SK-N-SH (cell line): ENCODE data around the gene PBXIP1. TPM values are rescaled to one million over a fixed set of nuclear protein-coding genes. Genes with fewer than 3 reads are reported as not detected.

Experiments used
- CTCF ChIA-PET: fragments of 300-600, 350-600 bp; formaldehyde crosslinking; extraction: SDS; loops from one replicate; lab custom pipeline; 2021; lab: Yijun Ruan, JAX
- POLR2A ChIA-PET: fragments of 350-600 bp; sonication (Branson Sonifier 250); formaldehyde crosslinking; extraction: SDS; loops from one replicate; lab custom pipeline; 2020; ENCODE audit warnings: antibody characterized with exemption, inconsistent platforms; lab: Yijun Ruan, JAX
- DNase-seq: peaks from one replicate; pipeline ENCODE4 v3.0.0; 2012
- H2AFZ ChIP-seq: fragments of 200-600 bp; sonication (generic); 2 replicates; pipeline ENCODE4 v1.8.1; 2016; ENCODE audit warnings: antibody characterized with exemption, mild to moderate bottlenecking, low read depth
- H3F3A ChIP-seq: fragments of 200-600 bp; sonication (generic); replicated peaks from 2 replicates; pipeline ENCODE3; 2016; ENCODE audit warnings: antibody characterized with exemption, mild to moderate bottlenecking; ENCODE audit not compliant: insufficient read depth
- H3K27ac ChIP-seq, 2 experiments: fragments of 200-500 bp in 1 of 2; fragments of 200-600 bp in 1 of 2; sonication (Bioruptor generic) in 1 of 2; sonication (generic), shearing (Covaris generic) in 1 of 2; 2 replicates each; pipeline versions ENCODE4 v1.5.1 to v1.6.1; 2014 to 2016; ENCODE audit warnings: low read depth in 2 of 2, inconsistent platforms in 1 of 2, low read length in 1 of 2, mild to moderate bottlenecking in 1 of 2, mixed read lengths in 1 of 2
- H3K27me3 ChIP-seq: fragments of 200-600 bp; sonication (generic), shearing (Covaris generic); 2 replicates; pipeline ENCODE4 v1.6.1; 2016; ENCODE audit warnings: mixed run types; ENCODE audit not compliant: insufficient read depth
- H3K36me3 ChIP-seq, 2 experiments: fragments of 200-500 bp in 1 of 2; fragments of 200-600 bp in 1 of 2; sonication (Bioruptor generic) in 1 of 2; sonication (generic) in 1 of 2; replicated peaks in 1 of 2; 2 replicates each; pipeline versions ENCODE3 to v1.5.1; 2014 to 2016; ENCODE audit warnings: low read length in 1 of 2, mild to moderate bottlenecking in 1 of 2; ENCODE audit not compliant: insufficient read depth in 2 of 2, control insufficient read depth in 1 of 2
- H3K4me1 ChIP-seq, 2 experiments: fragments of 200-500 bp in 1 of 2; fragments of 200-600 bp in 1 of 2; sonication (Bioruptor generic) in 1 of 2; sonication (generic), shearing (Covaris generic) in 1 of 2; 2 replicates each; pipeline versions ENCODE4 v1.5.1 to v1.6.1; 2014 to 2016; ENCODE audit warnings: low read depth in 1 of 2, low read length in 1 of 2, mixed run types in 1 of 2; ENCODE audit not compliant: insufficient read depth in 2 of 2, control insufficient read depth in 1 of 2
- H3K4me2 ChIP-seq: fragments of 200-600 bp; sonication (generic), shearing (Covaris generic); 2 replicates; pipeline ENCODE4 v1.6.1; 2017; ENCODE audit warnings: mixed run types
- H3K4me3 ChIP-seq, 2 experiments: fragments of 200-500 bp in 1 of 2; fragments of 200-600 bp in 1 of 2; sonication (Bioruptor generic) in 1 of 2; sonication (generic), shearing (Covaris generic) in 1 of 2; 2 replicates each; pipeline versions ENCODE4 v1.5.1 to v1.8.1; 2014 to 2016; ENCODE audit warnings: low read depth in 2 of 2, inconsistent platforms in 1 of 2, low read length in 1 of 2, mild to moderate bottlenecking in 1 of 2, mixed read lengths in 1 of 2, moderate library complexity in 1 of 2
- H3K79me2 ChIP-seq: fragments of 200-600 bp; sonication (generic); 2 replicates; pipeline ENCODE4 v1.8.1; 2017; ENCODE audit warnings: mild to moderate bottlenecking; ENCODE audit not compliant: insufficient read depth
- H3K9ac ChIP-seq: fragments of 200-600 bp; sonication (generic); 2 replicates; pipeline ENCODE4 v1.6.1; 2017; ENCODE audit warnings: mixed run types
- H3K9me2 ChIP-seq: fragments of 200-600 bp; sonication (generic); 2 replicates; pipeline ENCODE4 v1.6.1; 2017; ENCODE audit warnings: mixed run types
- H3K9me3 ChIP-seq: fragments of 200-600 bp; sonication (generic); 2 replicates; pipeline ENCODE4 v1.6.1; 2017; ENCODE audit warnings: mixed run types, mild to moderate bottlenecking, moderate library complexity
- H4K20me1 ChIP-seq: fragments of 200-600 bp; sonication (generic); 2 replicates; pipeline ENCODE4 v1.6.1; 2017; ENCODE audit warnings: mild to moderate bottlenecking, mixed run types; ENCODE audit not compliant: insufficient read depth
- CHD2 ChIP-seq: fragments of 150-350 bp; IDR thresholded peaks from 2 replicates; pipeline ENCODE4 v1.6.1; 2018; ENCODE audit warnings: low read length; ENCODE audit not compliant: partially characterized antibody
- CTCF ChIP-seq: fragments of 200-600 bp; sonication (generic); IDR thresholded peaks from 2 replicates; pipeline ENCODE4 v1.6.1; 2017; ENCODE audit warnings: antibody characterized with exemption, mild to moderate bottlenecking, moderate library complexity
- EZH2phosphoT487 ChIP-seq: fragments of 200-600 bp; sonication (generic); IDR thresholded peaks from 2 replicates; pipeline ENCODE4 v1.6.1; 2017; ENCODE audit warnings: low read depth, mixed run types, mild to moderate bottlenecking, antibody characterized with exemption, moderate library complexity, borderline replicate concordance
- FOXM1 ChIP-seq: IDR thresholded peaks from 2 replicates; pipeline ENCODE4 v1.4.0; 2012; ENCODE audit warnings: low read depth, mild to moderate bottlenecking
- MAX ChIP-seq: IDR thresholded peaks from 2 replicates; pipeline ENCODE4 v1.4.0; 2012; ENCODE audit warnings: low read depth
- RCOR1 ChIP-seq: fragments of 150-350 bp; IDR thresholded peaks from 2 replicates; pipeline ENCODE4 v1.6.1; 2017; ENCODE audit warnings: antibody characterized with exemption, low read length
- SIN3A ChIP-seq: IDR thresholded peaks from 2 replicates; pipeline ENCODE4 v1.6.1; 2012; ENCODE audit warnings: low read depth, mild to moderate bottlenecking, low read length, moderate library complexity, borderline replicate concordance
- TAF1 ChIP-seq: IDR thresholded peaks from 2 replicates; pipeline ENCODE4 v1.6.1; 2012; ENCODE audit warnings: low read depth, mild to moderate bottlenecking, low read length, moderate library complexity, borderline replicate concordance
- WGBS: methylation state at CpG from one replicate; pipeline ENCODE4 v1.1.6; 2017; ENCODE audit warnings: low lambda C conversion rate; 5-methylcytosine and 5-hydroxymethylcytosine counted together
- polyA plus RNA-seq, 3 experiments: library from polyadenylated mRNA; depleted of rRNA; stranded (reverse); fragments of >200 nt; gene quantifications; 2 replicates each; pipeline ENCODE4 v1.2.3, GENCODE V29; 2012
- TF ChIP-seq, protein P1 (sequence below): fragments of 150-350 bp; IDR thresholded peaks from 2 replicates; pipeline ENCODE4 v1.6.1; 2016; ENCODE audit warnings: mild to moderate bottlenecking, low read depth, low read length

PBXIP1 gene
- polyA plus RNA-seq, 1 of the 3 experiments (the other 2 are of a cell fraction), result 55.9 TPM

- Histone ChIP-seq H3K27ac (no peak overlapping the region; a peak in 1 of 4 replicates), H3K9me2 (no peaks in the 10 kb centered on the region), H3K79me2 (peaks cover 76% of the 10 kb centered on the region), H3K36me3 (peaks cover 36 to 55% of the 10 kb centered on the region in 2 experiments), H4K20me1 (peaks cover 26% of the 10 kb centered on the region), H3K9ac (no peak overlapping the region), H3K9me3 (no peaks in the 10 kb centered on the region), H3K4me3 (no peak overlapping the region), H3K4me1 (peaks cover 8 to 58% of the 10 kb centered on the region in 2 experiments; a peak in 3 of 4 replicates), H3K27me3 (no peaks in the 10 kb centered on the region), H3F3A (peaks cover 27% of the 10 kb centered on the region), H2AFZ (no peak overlapping the region), H3K4me2 (no peak overlapping the region)
- ChIA-PET POLR2A (interaction anchor here (1.2 kb wide), 1 partner anchor 115 kb away, joined by 3 read pairs; the partner anchor contains the start of gene EFNA3), CTCF (interaction anchor here (0.6 to 37.5 kb wide), 6 partner anchors 9 to 96 kb away, joined by 3 to 640 read pairs (median 4); partner anchors contain the start of genes CKS1B, LENEP and ZBTB7B)
- WGBS, result 86% methylated on average over 4 of the region's 6 CpGs
- TF ChIP-seq CTCF, result no peak
- DNase-seq, result no peak
Measured at GRCh38 chr1:154964359-154964758, 8.5 kb upstream of the PBXIP1 start.

DNA sequence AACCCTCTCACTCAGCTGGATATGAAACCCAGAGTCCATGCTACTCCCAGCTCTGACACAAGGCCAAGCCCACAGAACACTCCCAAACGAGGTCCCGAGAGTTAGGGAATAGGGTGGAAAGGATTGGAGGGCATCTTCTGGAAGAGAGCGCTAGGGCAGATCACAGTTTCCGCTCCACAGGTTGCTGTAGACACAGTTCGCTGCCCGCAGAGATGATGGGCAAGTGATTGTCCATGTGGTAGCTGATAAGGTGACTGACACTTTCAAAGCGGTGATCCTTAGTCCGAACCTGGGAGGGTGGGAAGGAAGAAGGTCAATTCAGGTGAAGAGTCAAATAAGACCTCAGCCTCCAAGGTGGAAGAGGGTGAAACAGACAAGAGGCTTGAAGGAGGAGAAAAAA lies 7.7 kb upstream of the PBXIP1 start:
- POLR2A ChIA-PET, result no interaction called here
- peaks cover 19% of the 10 kb centered on the region for H4K20me1 ChIP-seq
- no peak overlapping the region for H3K4me3 ChIP-seq
- H3K9me3 ChIP-seq, result no peaks in the 10 kb centered on the region
- CTCF ChIA-PET, result interaction anchor here (0.9 to 37.5 kb wide), 4 partner anchors 9 to 97 kb away, joined by 3 to 640 read pairs (median 4); partner anchors contain the start of genes LENEP and ZBTB7B
- H3K9ac ChIP-seq, result no peak overlapping the region
- H3K36me3 ChIP-seq, result peaks cover 36 to 62% of the 10 kb centered on the region in 2 experiments
- peaks cover 8 to 51% of the 10 kb centered on the region in 2 experiments; a peak in 3 of 4 replicates for H3K4me1 ChIP-seq
- H3F3A ChIP-seq, result peaks cover 27% of the 10 kb centered on the region
- TF ChIP-seq MAX, result no peak
- no peak for TF ChIP-seq SIN3A
- no peaks in the 10 kb centered on the region for H3K9me2 ChIP-seq
- peak overlapping the region; percentile 5 to 98; a peak in 2 of 4 replicates for H3K27ac ChIP-seq
- no peak for DNase-seq
- peak overlapping the region; percentile 85; the same call in 1 of the 2 replicates for H3K4me2 ChIP-seq
- H2AFZ ChIP-seq, result no peak overlapping the region
- no peaks in the 10 kb centered on the region for H3K27me3 ChIP-seq
- peaks cover 69% of the 10 kb centered on the region for H3K79me2 ChIP-seq
- 95% methylated on average over 7 of the region's 8 CpGs for WGBS

DNA sequence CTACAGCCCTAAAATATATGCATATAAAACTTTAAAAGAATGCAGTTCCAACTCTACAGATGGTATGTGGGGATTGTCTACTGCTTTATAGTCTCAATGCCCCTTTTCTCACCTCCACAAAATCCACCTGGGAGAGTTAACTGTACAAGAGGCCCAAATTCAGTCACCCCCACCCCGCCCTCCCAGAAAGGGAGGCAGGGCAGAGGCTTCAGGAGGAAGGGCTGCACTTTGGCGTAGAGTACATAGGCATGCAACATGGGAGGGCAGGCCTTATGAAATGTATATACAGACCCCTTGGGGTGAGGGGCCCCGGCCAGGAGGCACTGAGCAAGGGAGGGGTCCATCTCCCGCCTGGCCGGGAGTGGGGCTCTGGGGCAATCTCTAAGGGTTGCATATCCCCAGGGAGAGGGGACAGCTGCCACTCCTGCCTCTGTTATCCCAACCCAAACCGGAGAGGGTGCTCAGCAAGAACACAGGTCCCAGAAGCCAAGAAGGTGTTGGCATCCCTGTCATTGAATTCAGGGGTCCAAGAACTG lies 7.0 kb upstream of the PBXIP1 start:
- H3K9ac ChIP-seq, result peak overlapping the region; percentile 84; the same call in 1 of the 2 replicates
- POLR2A ChIA-PET, result interaction anchor here (1.0 to 2.8 kb wide), 2 partner anchors 7 to 31 kb away, joined by 3 to 17 read pairs; partner anchors contain the start of genes LENEP and SHC1

More for the DNA sequence above, 7.0 kb upstream of the PBXIP1 start:
- Histone ChIP-seq H3K9me3 (no peaks in the 10 kb centered on the region), H2AFZ (no peak overlapping the region), H3K4me2 (peak overlapping the region; percentile 85; the same call in 1 of the 2 replicates), H3K9me2 (no peaks in the 10 kb centered on the region), H3F3A (peaks cover 30% of the 10 kb centered on the region), H4K20me1 (peaks cover 11% of the 10 kb centered on the region)
- WGBS, result 100% methylated on average over 3 of the region's 6 CpGs
- no peak for DNase-seq
- TF ChIP-seq CHD2, result no peak
- TF ChIP-seq FOXM1, result no peak
- TF ChIP-seq CTCF, result no peak
- TF ChIP-seq TAF1, result no peak
- no peak for TF ChIP-seq RCOR1
- no peak for TF ChIP-seq EZH2phosphoT487
- TF ChIP-seq, protein P1, sequence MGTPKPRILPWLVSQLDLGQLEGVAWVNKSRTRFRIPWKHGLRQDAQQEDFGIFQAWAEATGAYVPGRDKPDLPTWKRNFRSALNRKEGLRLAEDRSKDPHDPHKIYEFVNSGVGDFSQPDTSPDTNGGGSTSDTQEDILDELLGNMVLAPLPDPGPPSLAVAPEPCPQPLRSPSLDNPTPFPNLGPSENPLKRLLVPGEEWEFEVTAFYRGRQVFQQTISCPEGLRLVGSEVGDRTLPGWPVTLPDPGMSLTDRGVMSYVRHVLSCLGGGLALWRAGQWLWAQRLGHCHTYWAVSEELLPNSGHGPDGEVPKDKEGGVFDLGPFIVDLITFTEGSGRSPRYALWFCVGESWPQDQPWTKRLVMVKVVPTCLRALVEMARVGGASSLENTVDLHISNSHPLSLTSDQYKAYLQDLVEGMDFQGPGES, result no peak
- TF ChIP-seq, all 33 proteins: peak for 0
- H3K4me1 ChIP-seq, result peaks cover 4 to 43% of the 10 kb centered on the region in 2 experiments; a peak in 3 of 4 replicates
- peak overlapping the region; percentile 72 to 73; a peak in 3 of 4 replicates for H3K4me3 ChIP-seq
- peak overlapping the region; percentile 83 to 98; a peak in 3 of 4 replicates for H3K27ac ChIP-seq
- H3K79me2 ChIP-seq, result peaks cover 61% of the 10 kb centered on the region
- peaks cover 30 to 65% of the 10 kb centered on the region in 2 experiments for H3K36me3 ChIP-seq
- CTCF ChIA-PET, result interaction anchor here (0.7 to 37.5 kb wide), 11 partner anchors 8 to 116 kb away, joined by 3 to 640 read pairs (median 7); partner anchors contain the start of genes FLAD1, LENEP, SHC1 and ZBTB7B
- no peaks in the 10 kb centered on the region for H3K27me3 ChIP-seq
